Measurements from ENCODE around the gene ABCC6.
"Not testable (repeated sequence)": the region's sequence is repeated elsewhere in the genome, so short reads cannot be mapped to it uniquely, and the experiment has no call there.

ABCC6 gene

GRCh38 chr16:16252377-16252776, 29.1 kb upstream of the ABCC6 start:
- H2AK5ac ChIP-seq (ENCODE audit: low read length); H3K4me2 ChIP-seq (ENCODE audit: low read length); H2BK5ac ChIP-seq (ENCODE audit: low read length); H3K27me3 ChIP-seq (ENCODE audit: insufficient read depth, low read length, poor library complexity); H4K8ac ChIP-seq (ENCODE audit: low read depth, low read length); H2BK120ac ChIP-seq (ENCODE audit: low read depth, low read length); H4K5ac ChIP-seq (ENCODE audit: low read length); DNase-seq; H3K9ac ChIP-seq (ENCODE audit: low read length); H3K23ac ChIP-seq (ENCODE audit: low read length); H3K4me3 ChIP-seq (ENCODE audit: low read length); H3K79me2 ChIP-seq (ENCODE audit: control insufficient read depth, insufficient read depth, low read length); H3K79me1 ChIP-seq (ENCODE audit: low read length); H3K4ac ChIP-seq (ENCODE audit: low read depth, low read length); H3K18ac ChIP-seq (ENCODE audit: low read length); H3K36me3 ChIP-seq (ENCODE audit: control insufficient read depth, insufficient read depth, low read length); H3K27ac ChIP-seq (ENCODE audit: low read depth, low read length); H3K56ac ChIP-seq (ENCODE audit: low read length); H3K4me1 ChIP-seq (ENCODE audit: control insufficient read depth, low read depth, low read length); H2BK15ac ChIP-seq (replicated peaks; ENCODE audit: low read depth): not testable (repeated sequence)
- WGBS (ENCODE audit: extremely low coverage, insufficient coverage, low lambda C conversion rate), result no CpG with 5 or more reads among the region's 5 CpGs

GRCh38 chr16:16249621-16250330, 26.5 kb upstream of the ABCC6 start:
- WGBS (ENCODE audit: extremely low coverage, insufficient coverage, low lambda C conversion rate), result no CpG with 5 or more reads among the region's 7 CpGs
- not testable (repeated sequence) for H3K79me1 ChIP-seq (ENCODE audit: low read length); H3K27me3 ChIP-seq (ENCODE audit: insufficient read depth, low read length, poor library complexity); H2BK15ac ChIP-seq (replicated peaks; ENCODE audit: low read depth); H3K4me1 ChIP-seq (ENCODE audit: control insufficient read depth, low read depth, low read length); H3K36me3 ChIP-seq (ENCODE audit: control insufficient read depth, insufficient read depth, low read length); H3K4me3 ChIP-seq (ENCODE audit: low read length); H4K8ac ChIP-seq (ENCODE audit: low read depth, low read length); H3K27ac ChIP-seq (ENCODE audit: low read depth, low read length); H3K4ac ChIP-seq (ENCODE audit: low read depth, low read length); H3K56ac ChIP-seq (ENCODE audit: low read length); H3K23ac ChIP-seq (ENCODE audit: low read length); H3K18ac ChIP-seq (ENCODE audit: low read length); H2AK5ac ChIP-seq (ENCODE audit: low read length); H3K4me2 ChIP-seq (ENCODE audit: low read length); H4K5ac ChIP-seq (ENCODE audit: low read length); H3K9ac ChIP-seq (ENCODE audit: low read length); H2BK5ac ChIP-seq (ENCODE audit: low read length); DNase-seq; H3K79me2 ChIP-seq (ENCODE audit: control insufficient read depth, insufficient read depth, low read length); H2BK120ac ChIP-seq (ENCODE audit: low read depth, low read length)

- not testable (repeated sequence) for H3K4ac ChIP-seq (ENCODE audit: low read depth, low read length); H3K4me1 ChIP-seq (ENCODE audit: control insufficient read depth, low read depth, low read length); H3K36me3 ChIP-seq (ENCODE audit: control insufficient read depth, insufficient read depth, low read length); H3K18ac ChIP-seq (ENCODE audit: low read length); H3K79me1 ChIP-seq (ENCODE audit: low read length); H3K9ac ChIP-seq (ENCODE audit: low read length); H3K23ac ChIP-seq (ENCODE audit: low read length); H3K4me3 ChIP-seq (ENCODE audit: low read length); H2AK5ac ChIP-seq (ENCODE audit: low read length); DNase-seq; H3K27ac ChIP-seq (ENCODE audit: low read depth, low read length); H2BK5ac ChIP-seq (ENCODE audit: low read length); H3K27me3 ChIP-seq (ENCODE audit: insufficient read depth, low read length, poor library complexity); H4K8ac ChIP-seq (ENCODE audit: low read depth, low read length); H3K79me2 ChIP-seq (ENCODE audit: control insufficient read depth, insufficient read depth, low read length); H2BK15ac ChIP-seq (replicated peaks; ENCODE audit: low read depth); H4K5ac ChIP-seq (ENCODE audit: low read length); H2BK120ac ChIP-seq (ENCODE audit: low read depth, low read length); H3K56ac ChIP-seq (ENCODE audit: low read length); H3K4me2 ChIP-seq (ENCODE audit: low read length)
- no CpG with 5 or more reads among the region's 3 CpGs for WGBS (ENCODE audit: extremely low coverage, insufficient coverage, low lambda C conversion rate)
These were observed 24.1 kb upstream of the ABCC6 start for GRCh38 chr16:16247439-16247838.

- not testable (repeated sequence) for H3K4ac ChIP-seq (ENCODE audit: low read depth, low read length); H3K79me2 ChIP-seq (ENCODE audit: control insufficient read depth, insufficient read depth, low read length); H3K56ac ChIP-seq (ENCODE audit: low read length); H3K27me3 ChIP-seq (ENCODE audit: insufficient read depth, low read length, poor library complexity); H2BK5ac ChIP-seq (ENCODE audit: low read length); H3K79me1 ChIP-seq (ENCODE audit: low read length); H3K9ac ChIP-seq (ENCODE audit: low read length); H3K4me2 ChIP-seq (ENCODE audit: low read length); H3K36me3 ChIP-seq (ENCODE audit: control insufficient read depth, insufficient read depth, low read length); DNase-seq; H3K23ac ChIP-seq (ENCODE audit: low read length); H2BK15ac ChIP-seq (replicated peaks; ENCODE audit: low read depth); H3K18ac ChIP-seq (ENCODE audit: low read length); H4K5ac ChIP-seq (ENCODE audit: low read length); H3K27ac ChIP-seq (ENCODE audit: low read depth, low read length); H4K8ac ChIP-seq (ENCODE audit: low read depth, low read length); H3K4me3 ChIP-seq (ENCODE audit: low read length); H2BK120ac ChIP-seq (ENCODE audit: low read depth, low read length); H3K4me1 ChIP-seq (ENCODE audit: control insufficient read depth, low read depth, low read length); H2AK5ac ChIP-seq (ENCODE audit: low read length)
- no CpG with 5 or more reads among the region's 8 CpGs for WGBS (ENCODE audit: extremely low coverage, insufficient coverage, low lambda C conversion rate)
These were observed 23.4 kb upstream of the ABCC6 start for GRCh38 chr16:16246578-16247262.

GRCh38 chr16:16243886-16244285, 20.6 kb upstream of the ABCC6 start:
- not testable (repeated sequence) for DNase-seq

More at GRCh38 chr16:16243886-16244285, 20.6 kb upstream of the ABCC6 start:
- H3K27ac ChIP-seq (ENCODE audit: low read depth, low read length); H3K79me2 ChIP-seq (ENCODE audit: control insufficient read depth, insufficient read depth, low read length); H3K36me3 ChIP-seq (ENCODE audit: control insufficient read depth, insufficient read depth, low read length); H4K5ac ChIP-seq (ENCODE audit: low read length); H3K23ac ChIP-seq (ENCODE audit: low read length); H2AK5ac ChIP-seq (ENCODE audit: low read length); H3K18ac ChIP-seq (ENCODE audit: low read length); H2BK5ac ChIP-seq (ENCODE audit: low read length); H3K79me1 ChIP-seq (ENCODE audit: low read length); H3K27me3 ChIP-seq (ENCODE audit: insufficient read depth, low read length, poor library complexity); H3K4me1 ChIP-seq (ENCODE audit: control insufficient read depth, low read depth, low read length); H2BK120ac ChIP-seq (ENCODE audit: low read depth, low read length); H2BK15ac ChIP-seq (replicated peaks; ENCODE audit: low read depth); H3K4ac ChIP-seq (ENCODE audit: low read depth, low read length); H4K8ac ChIP-seq (ENCODE audit: low read depth, low read length); H3K9ac ChIP-seq (ENCODE audit: low read length); H3K56ac ChIP-seq (ENCODE audit: low read length); H3K4me3 ChIP-seq (ENCODE audit: low read length); H3K4me2 ChIP-seq (ENCODE audit: low read length): not testable (repeated sequence)
- no CpG with 5 or more reads among the region's 11 CpGs for WGBS (ENCODE audit: extremely low coverage, insufficient coverage, low lambda C conversion rate)
